Measurements from ENCODE around the gene HERC3.

HERC3 gene

DNA sequence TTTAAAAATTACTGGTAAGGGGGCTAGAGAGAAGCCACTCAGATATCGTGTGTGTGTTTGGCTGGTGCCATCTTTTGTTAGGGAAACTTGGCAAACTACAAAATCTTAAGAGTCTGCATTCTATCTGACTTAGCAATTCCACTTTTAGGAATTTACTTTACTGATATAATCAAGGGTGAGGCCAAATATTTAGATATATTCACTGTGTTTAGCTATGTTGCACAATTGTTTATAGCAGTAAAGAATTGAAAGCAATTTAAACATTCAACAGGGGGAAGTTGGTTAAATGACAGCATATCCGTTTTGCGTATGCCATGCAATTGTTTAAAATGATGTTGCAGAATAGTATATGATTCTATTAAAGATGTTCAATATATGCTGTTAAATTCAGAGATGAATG lies 6.4 kb upstream of the HERC3 start:
- Histone ChIP-seq H3K4me1 (ENCODE audit: control insufficient read depth, insufficient read depth, low read length) (no peaks in the 10 kb centered on the region), H3K36me3 (ENCODE audit: control insufficient read depth, insufficient read depth, low read length) (no peaks in the 10 kb centered on the region), H3K27me3 (ENCODE audit: control insufficient read depth, insufficient read depth, low read length) (peaks cover 12% of the 10 kb centered on the region), H3K27ac (ENCODE audit: low read depth, low read length) (no peak overlapping the region), H3K4me3 (ENCODE audit: low read depth, low read length) (no peak overlapping the region), H3K9me3 (ENCODE audit: control insufficient read depth, insufficient read depth, low read length) (no peaks in the 10 kb centered on the region), H3K9ac (ENCODE audit: low read depth, low read length) (no peak overlapping the region)

DNA sequence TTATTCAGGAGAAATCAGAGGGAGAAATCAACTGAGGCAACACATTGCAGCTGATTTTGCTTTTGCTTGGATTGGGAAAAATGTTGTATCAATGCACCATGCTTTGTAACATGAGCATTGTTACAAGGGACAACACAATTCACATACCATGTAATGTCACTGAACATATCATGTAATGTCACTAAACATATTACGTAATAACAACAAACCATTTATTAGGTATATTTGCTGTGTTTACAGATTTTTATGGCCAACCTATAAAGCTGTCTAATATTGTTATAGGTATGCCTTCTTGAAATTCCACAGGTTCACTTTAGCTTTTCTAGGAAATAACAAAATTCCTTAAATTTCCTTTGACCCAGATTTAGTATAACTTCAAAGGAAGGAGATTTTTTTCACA lies 5.0 kb upstream of the HERC3 start:
- Histone ChIP-seq H3K27ac (ENCODE audit: low read depth, low read length) (no peak overlapping the region), H3K9me3 (ENCODE audit: control insufficient read depth, insufficient read depth, low read length) (no peaks in the 10 kb centered on the region), H3K9ac (ENCODE audit: low read depth, low read length) (no peak overlapping the region), H3K4me1 (ENCODE audit: control insufficient read depth, insufficient read depth, low read length) (no peaks in the 10 kb centered on the region), H3K36me3 (ENCODE audit: control insufficient read depth, insufficient read depth, low read length) (no peaks in the 10 kb centered on the region), H3K27me3 (ENCODE audit: control insufficient read depth, insufficient read depth, low read length) (peaks cover 22% of the 10 kb centered on the region), H3K4me3 (ENCODE audit: low read depth, low read length) (no peak overlapping the region)

DNA sequence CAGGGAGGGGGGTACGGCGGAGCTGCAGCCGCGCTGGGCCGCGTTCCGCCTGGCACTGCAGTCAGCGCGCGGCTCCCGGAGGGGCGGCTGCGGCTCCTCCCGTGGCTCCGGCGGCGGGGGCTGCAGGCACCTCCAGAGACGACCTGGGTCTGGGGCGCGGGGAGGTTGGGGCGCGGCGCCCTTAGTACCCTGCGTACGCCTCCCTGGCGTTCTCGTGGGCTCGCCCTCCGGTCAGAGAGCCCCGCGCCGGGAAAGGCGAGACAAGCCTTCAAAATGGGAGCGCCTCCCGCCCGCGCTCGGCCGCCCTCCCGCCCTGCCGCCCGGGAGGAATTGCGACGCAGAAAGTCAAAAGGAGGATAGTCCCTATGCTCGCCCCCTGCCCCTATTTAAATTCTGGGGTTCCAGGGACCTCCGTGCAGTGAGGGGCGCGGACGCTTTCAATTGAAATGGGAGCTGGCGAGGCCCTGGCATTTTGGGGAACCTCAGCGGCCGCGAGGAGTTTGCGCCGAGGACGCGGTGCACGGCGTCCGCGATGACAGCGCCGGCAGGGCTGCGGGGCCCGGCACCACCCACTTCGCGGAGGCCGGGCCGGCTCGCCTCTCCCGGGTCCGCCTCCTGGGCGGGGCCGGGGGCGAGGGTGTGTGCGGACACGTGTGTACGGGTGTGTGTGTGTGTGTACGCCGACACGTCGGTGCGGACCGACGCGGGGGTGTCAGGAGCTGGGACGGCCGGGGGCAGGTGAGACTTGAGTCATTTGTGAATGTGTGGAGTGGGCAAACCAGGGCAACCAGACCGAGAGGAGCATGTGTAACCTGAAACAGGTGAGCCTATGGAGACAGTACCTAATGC lies 544 bp downstream of the HERC3 start:
- no peaks in the 10 kb centered on the region for H3K36me3 ChIP-seq (ENCODE audit: control insufficient read depth, insufficient read depth, low read length)
- no peaks in the 10 kb centered on the region for H3K9me3 ChIP-seq (ENCODE audit: control insufficient read depth, insufficient read depth, low read length)
- peaks cover 14% of the 10 kb centered on the region for H3K4me1 ChIP-seq (ENCODE audit: control insufficient read depth, insufficient read depth, low read length)
- peak overlapping the region; percentile 73 for H3K4me3 ChIP-seq (ENCODE audit: low read depth, low read length)
- H3K9ac ChIP-seq (ENCODE audit: low read depth, low read length): no peak overlapping the region
- H3K27ac ChIP-seq (ENCODE audit: low read depth, low read length): peak overlapping the region; percentile 10
- peaks cover 41% of the 10 kb centered on the region for H3K27me3 ChIP-seq (ENCODE audit: control insufficient read depth, insufficient read depth, low read length)

DNA sequence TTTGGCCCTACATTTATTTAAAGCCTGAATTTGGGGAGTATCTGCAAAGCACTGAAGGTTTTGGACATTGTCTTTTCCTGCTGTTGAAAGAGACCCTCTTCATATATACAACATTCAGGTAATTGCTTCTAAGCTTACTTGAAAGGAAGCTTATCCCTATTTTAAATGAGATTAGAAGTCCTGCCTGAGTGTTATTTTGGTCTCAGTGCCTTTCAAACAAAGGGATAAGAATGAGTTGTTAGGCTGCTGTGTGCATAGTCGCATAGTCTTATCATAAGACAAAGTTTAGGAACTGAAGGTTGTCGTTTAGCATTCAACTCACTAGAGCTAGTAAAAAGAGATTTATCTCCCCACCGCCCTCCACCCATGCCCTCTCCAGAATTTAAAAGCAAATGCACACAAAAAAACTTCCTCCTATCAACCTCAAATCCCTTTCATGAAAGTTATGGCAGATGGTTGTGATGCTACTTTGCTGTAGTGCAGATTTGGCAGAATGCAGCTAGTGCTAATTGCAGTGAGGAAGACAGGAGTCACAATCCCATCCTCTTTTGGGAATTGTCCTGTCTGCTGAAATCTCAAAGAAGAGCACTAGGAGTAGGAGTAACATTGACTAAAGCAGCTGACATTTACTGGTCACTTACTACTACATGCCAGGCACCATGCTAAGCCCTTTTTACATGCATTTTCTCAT lies 5.8 kb downstream of the HERC3 start:
- Histone ChIP-seq H3K9ac (ENCODE audit: low read depth, low read length) (no peak overlapping the region), H3K27me3 (ENCODE audit: control insufficient read depth, insufficient read depth, low read length) (peaks cover 15% of the 10 kb centered on the region), H3K27ac (ENCODE audit: low read depth, low read length) (peak overlapping the region; percentile 1), H3K9me3 (ENCODE audit: control insufficient read depth, insufficient read depth, low read length) (no peaks in the 10 kb centered on the region), H3K36me3 (ENCODE audit: control insufficient read depth, insufficient read depth, low read length) (no peaks in the 10 kb centered on the region), H3K4me3 (ENCODE audit: low read depth, low read length) (no peak overlapping the region), H3K4me1 (ENCODE audit: control insufficient read depth, insufficient read depth, low read length) (peaks cover 45% of the 10 kb centered on the region)

DNA sequence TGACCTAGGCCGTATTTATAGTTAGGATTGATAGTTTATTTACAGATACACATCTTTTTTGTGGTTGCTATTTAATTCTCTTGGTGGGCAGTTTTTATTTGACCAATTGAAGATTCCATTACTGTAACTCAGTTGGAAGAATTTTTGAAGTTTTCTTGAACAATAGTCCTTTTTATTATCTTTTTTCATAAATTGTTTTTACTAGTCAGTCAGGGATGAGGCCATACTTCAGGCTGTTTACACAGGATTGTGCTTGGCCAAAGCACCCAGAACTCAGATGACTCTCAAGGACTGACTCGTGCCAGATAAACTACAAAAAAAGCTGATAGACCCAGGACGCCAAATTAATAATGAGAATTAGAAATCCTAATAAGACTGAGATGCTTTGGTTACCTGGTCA lies 7.0 kb downstream of the HERC3 start:
- Histone ChIP-seq H3K9ac (ENCODE audit: low read depth, low read length) (no peak overlapping the region), H3K4me3 (ENCODE audit: low read depth, low read length) (no peak overlapping the region), H3K27me3 (ENCODE audit: control insufficient read depth, insufficient read depth, low read length) (peaks cover 4% of the 10 kb centered on the region), H3K9me3 (ENCODE audit: control insufficient read depth, insufficient read depth, low read length) (no peaks in the 10 kb centered on the region), H3K4me1 (ENCODE audit: control insufficient read depth, insufficient read depth, low read length) (peaks cover 37% of the 10 kb centered on the region), H3K36me3 (ENCODE audit: control insufficient read depth, insufficient read depth, low read length) (no peaks in the 10 kb centered on the region), H3K27ac (ENCODE audit: low read depth, low read length) (peak overlapping the region; percentile 7)

DNA sequence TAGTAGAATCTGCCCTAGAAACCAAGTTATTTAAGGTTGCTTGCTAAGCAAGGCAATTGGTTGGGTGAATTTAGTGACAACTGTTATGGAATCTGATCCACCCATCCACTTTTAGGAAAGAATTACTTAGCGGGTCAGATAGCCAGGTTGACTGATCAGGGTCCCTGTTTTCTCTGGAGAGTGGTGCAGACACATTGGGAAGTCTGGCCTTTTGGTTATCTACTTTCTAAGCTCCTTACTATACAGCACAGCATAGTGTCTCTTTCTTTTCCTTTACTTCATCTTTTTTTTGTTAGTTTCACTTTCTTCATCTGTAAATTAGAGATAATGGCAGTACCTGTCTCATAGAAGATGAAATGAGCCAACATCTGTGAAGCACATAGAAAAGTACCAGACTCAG lies 7.4 kb downstream of the HERC3 start:
- Histone ChIP-seq H3K9ac (ENCODE audit: low read depth, low read length) (no peak overlapping the region), H3K36me3 (ENCODE audit: control insufficient read depth, insufficient read depth, low read length) (no peaks in the 10 kb centered on the region), H3K27me3 (ENCODE audit: control insufficient read depth, insufficient read depth, low read length) (no peaks in the 10 kb centered on the region), H3K9me3 (ENCODE audit: control insufficient read depth, insufficient read depth, low read length) (no peaks in the 10 kb centered on the region), H3K4me1 (ENCODE audit: control insufficient read depth, insufficient read depth, low read length) (peaks cover 37% of the 10 kb centered on the region), H3K4me3 (ENCODE audit: low read depth, low read length) (no peak overlapping the region), H3K27ac (ENCODE audit: low read depth, low read length) (peak overlapping the region; percentile 3)

DNA sequence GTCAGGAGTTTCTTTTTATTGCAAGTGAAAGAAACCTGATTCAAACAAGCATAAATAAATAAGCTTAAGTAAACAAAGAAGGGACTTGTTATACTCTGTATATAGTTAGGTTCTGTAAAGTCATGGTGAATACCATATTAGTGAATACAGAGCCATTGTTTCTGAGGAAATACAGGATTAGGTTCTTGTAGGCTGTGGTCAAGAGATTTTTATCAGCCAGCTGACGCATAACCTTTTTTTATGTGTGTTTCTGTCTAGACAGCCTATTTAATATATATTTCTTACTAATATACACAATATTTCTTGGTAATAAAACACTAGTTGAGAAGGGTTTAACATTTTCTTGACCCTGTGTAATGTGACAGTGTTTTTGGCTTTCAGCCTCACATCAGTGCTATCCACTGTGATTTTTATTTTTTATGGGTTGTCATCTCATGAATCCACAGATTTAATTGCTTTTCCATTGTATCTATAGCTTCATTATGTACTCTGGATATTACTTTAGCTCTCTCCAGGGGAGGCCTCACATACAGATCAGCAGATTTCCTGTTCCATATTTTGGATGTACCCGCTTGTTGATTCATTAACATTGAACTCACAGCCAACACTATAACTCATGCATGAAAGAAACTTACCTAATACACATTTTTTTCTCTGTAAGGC lies 8.0 kb downstream of the HERC3 start:
- Histone ChIP-seq H3K36me3 (ENCODE audit: control insufficient read depth, insufficient read depth, low read length) (no peaks in the 10 kb centered on the region), H3K9ac (ENCODE audit: low read depth, low read length) (no peak overlapping the region), H3K27ac (ENCODE audit: low read depth, low read length) (no peak overlapping the region), H3K4me1 (ENCODE audit: control insufficient read depth, insufficient read depth, low read length) (peaks cover 37% of the 10 kb centered on the region), H3K27me3 (ENCODE audit: control insufficient read depth, insufficient read depth, low read length) (no peaks in the 10 kb centered on the region), H3K9me3 (ENCODE audit: control insufficient read depth, insufficient read depth, low read length) (no peaks in the 10 kb centered on the region), H3K4me3 (ENCODE audit: low read depth, low read length) (no peak overlapping the region)

DNA sequence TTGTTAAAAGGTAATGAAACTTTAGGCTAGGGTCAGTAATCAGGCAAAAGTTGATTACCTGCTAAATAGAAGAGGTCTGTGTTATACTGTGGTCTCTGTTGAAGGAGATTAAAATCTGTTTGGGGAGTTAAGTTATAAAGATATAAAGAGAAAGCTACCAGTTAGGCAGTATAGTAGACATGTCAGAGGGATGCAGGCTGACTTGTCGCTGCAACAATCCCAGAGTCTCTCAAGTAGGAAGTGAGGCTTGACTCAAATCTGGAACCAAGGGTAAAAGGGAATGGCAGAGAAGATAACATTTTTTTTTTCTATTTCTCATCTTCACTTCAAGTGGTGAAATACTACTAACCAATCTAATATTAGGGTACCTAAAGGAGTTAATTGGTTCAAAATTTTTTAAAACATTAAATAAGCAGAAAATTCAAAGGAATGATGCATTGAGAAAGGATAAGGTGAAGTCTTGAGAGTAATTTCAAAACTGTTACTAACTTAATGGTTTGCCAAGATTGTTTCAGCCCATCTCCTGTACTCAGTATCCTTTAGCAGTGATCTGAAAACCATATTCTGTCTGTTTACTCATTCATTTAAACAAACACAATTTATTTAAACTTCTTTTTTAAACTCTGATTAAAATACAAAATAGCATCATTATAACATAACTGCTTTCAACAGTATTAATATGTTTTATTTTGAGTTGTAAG lies 12.8 kb downstream of the HERC3 start:
- H3K4me1 ChIP-seq (ENCODE audit: control insufficient read depth, insufficient read depth, low read length): peaks cover 12% of the 10 kb centered on the region; the same call in 1 of the 2 replicates
- H3K27ac ChIP-seq (ENCODE audit: low read depth, low read length): no peak overlapping the region
- H3K9me3 ChIP-seq (ENCODE audit: control insufficient read depth, insufficient read depth, low read length): no peaks in the 10 kb centered on the region
- H3K9ac ChIP-seq (ENCODE audit: low read depth, low read length): no peak overlapping the region
- no peaks in the 10 kb centered on the region for H3K27me3 ChIP-seq (ENCODE audit: control insufficient read depth, insufficient read depth, low read length)
- H3K36me3 ChIP-seq (ENCODE audit: control insufficient read depth, insufficient read depth, low read length): no peaks in the 10 kb centered on the region
- H3K4me3 ChIP-seq (ENCODE audit: low read depth, low read length): no peak overlapping the region

DNA sequence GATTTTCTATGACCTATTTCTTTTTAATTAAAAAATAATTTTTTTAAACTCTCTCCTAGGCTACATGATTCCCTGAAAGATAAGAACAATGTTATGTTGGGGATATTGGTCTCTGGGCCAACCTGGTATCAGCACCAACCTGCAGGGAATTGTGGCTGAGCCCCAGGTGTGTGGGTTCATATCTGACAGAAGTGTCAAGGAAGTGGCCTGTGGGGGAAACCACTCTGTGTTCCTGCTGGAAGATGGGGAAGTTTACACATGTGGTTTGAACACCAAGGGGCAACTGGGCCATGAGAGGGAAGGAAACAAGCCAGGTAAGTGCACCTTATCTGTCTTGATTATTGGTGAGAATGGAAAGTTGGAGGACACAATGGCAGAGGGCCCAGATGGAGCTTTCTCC lies 13.5 kb downstream of the HERC3 start:
- peaks cover 8% of the 10 kb centered on the region; the same call in 1 of the 2 replicates for H3K4me1 ChIP-seq (ENCODE audit: control insufficient read depth, insufficient read depth, low read length)
- no peaks in the 10 kb centered on the region for H3K9me3 ChIP-seq (ENCODE audit: control insufficient read depth, insufficient read depth, low read length)
- H3K27ac ChIP-seq (ENCODE audit: low read depth, low read length): no peak overlapping the region
- no peak overlapping the region for H3K9ac ChIP-seq (ENCODE audit: low read depth, low read length)
- no peaks in the 10 kb centered on the region for H3K36me3 ChIP-seq (ENCODE audit: control insufficient read depth, insufficient read depth, low read length)
- H3K27me3 ChIP-seq (ENCODE audit: control insufficient read depth, insufficient read depth, low read length): no peaks in the 10 kb centered on the region
- no peak overlapping the region for H3K4me3 ChIP-seq (ENCODE audit: low read depth, low read length)

DNA sequence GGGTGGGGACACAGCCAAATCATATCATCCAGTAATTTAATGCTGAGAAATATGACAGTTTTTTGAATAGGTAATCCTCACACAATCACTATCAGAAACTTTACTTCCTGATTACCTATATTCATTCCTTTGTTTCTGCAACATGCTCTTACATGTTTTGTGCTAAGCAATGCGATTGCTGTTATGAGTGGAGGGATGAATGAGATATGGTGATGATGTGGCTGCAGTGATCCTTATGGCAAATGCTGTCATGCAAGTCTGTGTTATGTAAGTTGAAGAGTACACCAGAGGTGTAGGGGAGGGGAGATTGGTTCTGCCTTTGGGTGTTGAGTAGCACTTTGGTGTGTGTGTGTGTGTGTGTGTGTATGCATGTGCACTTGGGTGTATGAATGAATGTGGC lies 14.6 kb downstream of the HERC3 start:
- H3K4me1 ChIP-seq (ENCODE audit: control insufficient read depth, insufficient read depth, low read length): no peaks in the 10 kb centered on the region
- no peaks in the 10 kb centered on the region for H3K27me3 ChIP-seq (ENCODE audit: control insufficient read depth, insufficient read depth, low read length)
- H3K27ac ChIP-seq (ENCODE audit: low read depth, low read length): no peak overlapping the region
- no peaks in the 10 kb centered on the region for H3K9me3 ChIP-seq (ENCODE audit: control insufficient read depth, insufficient read depth, low read length)
- no peaks in the 10 kb centered on the region for H3K36me3 ChIP-seq (ENCODE audit: control insufficient read depth, insufficient read depth, low read length)
- H3K4me3 ChIP-seq (ENCODE audit: low read depth, low read length): no peak overlapping the region
- no peak overlapping the region for H3K9ac ChIP-seq (ENCODE audit: low read depth, low read length)
